Subcutaneous abdominal adipose tissue (tissue), 5 donors: ENCODE measurements around the gene SPRTN.

Experiments used
- H3K27ac ChIP-seq: one replicate; pipeline ENCODE4 v1.7.0; 2013; ENCODE audit warnings: low read depth, mild to moderate bottlenecking, inconsistent platforms, low read length, moderate library complexity
- H3K27me3 ChIP-seq, 5 donors: one replicate each; pipeline ENCODE4 v1.7.0; 2013; ENCODE audit warnings: low read length in 5 of 5, inconsistent platforms in 1 of 5; ENCODE audit not compliant: control insufficient read depth in 5 of 5, insufficient read depth in 4 of 5
- H3K36me3 ChIP-seq, 5 donors: one replicate each; pipeline ENCODE4 v1.7.0; 2013; ENCODE audit warnings: low read length in 5 of 5; ENCODE audit not compliant: control insufficient read depth in 5 of 5, insufficient read depth in 5 of 5
- H3K4me1 ChIP-seq, 5 donors: one replicate each; pipeline ENCODE4 v1.7.0; 2013; ENCODE audit warnings: low read length in 5 of 5, mild to moderate bottlenecking in 3 of 5, moderate library complexity in 1 of 5; ENCODE audit not compliant: control insufficient read depth in 5 of 5, insufficient read depth in 5 of 5
- H3K4me3 ChIP-seq, 5 donors: one replicate each; pipeline ENCODE4 v1.7.0; 2013; ENCODE audit warnings: low read length in 5 of 5, low read depth in 1 of 5
- H3K9ac ChIP-seq, 5 donors: one replicate each; pipeline ENCODE4 v1.7.0; 2013; ENCODE audit warnings: low read length in 5 of 5, mild to moderate bottlenecking in 4 of 5, moderate library complexity in 3 of 5
- H3K9me3 ChIP-seq, 5 donors: one replicate each; pipeline ENCODE4 v1.7.0; 2013; ENCODE audit warnings: low read length in 5 of 5; ENCODE audit not compliant: control insufficient read depth in 5 of 5
- donor health status: healthy.
- donor health status: healthy.
- donor health status: healthy.
- donor health status: healthy.
- donor health status: healthy.

The SPRTN gene

DNA sequence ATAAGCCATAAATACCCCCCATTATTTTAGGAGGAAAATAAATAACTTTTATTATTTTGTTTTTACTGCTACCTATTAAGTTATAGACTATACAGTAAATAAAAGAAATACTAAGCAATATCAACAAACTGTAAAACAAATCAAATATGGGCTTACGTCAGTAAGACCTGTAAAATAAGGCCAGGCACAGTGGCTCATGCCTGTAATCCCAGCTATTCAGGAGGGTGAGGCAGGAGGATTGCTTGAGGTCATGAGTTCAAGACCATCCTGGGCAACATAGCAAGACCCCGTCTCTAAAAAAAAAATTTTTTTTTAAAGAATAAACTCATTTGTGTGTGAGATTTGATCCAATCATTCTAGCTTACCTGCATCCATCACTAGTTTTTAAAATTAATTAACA is 66.2 kb downstream of the SPRTN start:
- Histone ChIP-seq H3K4me1 (peaks cover 0 to 27% (median 21%) of the 10 kb centered on the region in 5 donors), H3K4me3 (no peak overlapping the region), H3K27me3 (no peaks in the 10 kb centered on the region), H3K9me3 (no peaks in the 10 kb centered on the region), H3K9ac (no peak overlapping the region), H3K36me3 (peaks cover 0 to 2% (median 0%) of the 10 kb centered on the region in 5 donors), H3K27ac (no peak overlapping the region)
